HEK293 (cell line): ENCODE data around the gene DDTL.

Source experiments
- CTCF ChIA-PET: fragments of 350-600 bp; formaldehyde crosslinking; extraction: SDS; loops from one replicate; lab custom pipeline; 2021; ENCODE audit warnings: antibody characterized with exemption; lab: Yijun Ruan, JAX
- POLR2A ChIA-PET: fragments of 300-600 bp; formaldehyde crosslinking; extraction: SDS; loops from one replicate; lab custom pipeline; 2020; ENCODE audit warnings: antibody characterized with exemption, inconsistent platforms; lab: Yijun Ruan, JAX
- H3K27ac ChIP-seq: fragments of 200-500 bp; sonication (Bioruptor generic); 2 replicates; pipeline ENCODE4 v1.5.1; 2014; ENCODE audit warnings: low read depth, low read length, control low read depth, inconsistent platforms; ENCODE audit errors: extremely low read depth
- H3K36me3 ChIP-seq, 2 experiments: fragments of 200-500 bp in 1 of 2; sonication (Bioruptor generic) in 1 of 2; 1 replicate in 1 of 2; 2 replicates in 1 of 2; pipeline ENCODE4 v1.5.1; 2014 to 2017; ENCODE audit warnings: inconsistent platforms in 2 of 2, low read length in 2 of 2; ENCODE audit not compliant: control insufficient read depth in 2 of 2, insufficient read depth in 1 of 2
- H3K4me1 ChIP-seq: fragments of 200-500 bp; sonication (Bioruptor generic); 2 replicates; pipeline ENCODE4 v1.5.1; 2014; ENCODE audit warnings: mild to moderate bottlenecking, low read length, inconsistent platforms; ENCODE audit not compliant: control insufficient read depth, insufficient read depth
- H3K4me3 ChIP-seq: 2 replicates; pipeline ENCODE4 v1.5.1; 2011; ENCODE audit warnings: low read depth, mild to moderate bottlenecking, control low read depth, low read length, moderate library complexity
- H3K9me3 ChIP-seq: fragments of 200-500 bp; sonication (Bioruptor generic); 2 replicates; pipeline ENCODE4 v1.5.1; 2014; ENCODE audit warnings: low read depth, low read length, inconsistent platforms; ENCODE audit not compliant: control insufficient read depth, insufficient read depth
- GLIS1 ChIP-seq: fragments of 450-650 bp; formaldehyde crosslinking; IDR thresholded peaks from 2 replicates; pipeline ENCODE4 v1.5.1; 2016; ENCODE audit warnings: missing biosample characterization, missing genetic modification characterization
- KLF7 ChIP-seq: fragments of 450-650 bp; formaldehyde crosslinking; IDR thresholded peaks from 2 replicates; pipeline ENCODE4 v1.5.1; 2016; ENCODE audit warnings: missing biosample characterization, missing genetic modification characterization, borderline replicate concordance
- RBAK ChIP-seq: fragments of 450-650 bp; formaldehyde crosslinking; IDR thresholded peaks from 2 replicates; pipeline ENCODE4 v1.5.1; 2016; ENCODE audit warnings: missing biosample characterization, missing genetic modification characterization
- SALL2 ChIP-seq: fragments of 450-650 bp; formaldehyde crosslinking; IDR thresholded peaks from 2 replicates; pipeline ENCODE4 v1.5.0; 2017; ENCODE audit warnings: missing biosample characterization, mild to moderate bottlenecking, missing genetic modification characterization, borderline replicate concordance
- SCRT2 ChIP-seq: fragments of 450-650 bp; formaldehyde crosslinking; IDR thresholded peaks from 2 replicates; pipeline ENCODE4 v1.5.1; 2016; ENCODE audit warnings: missing biosample characterization, missing genetic modification characterization
- SETDB1 ChIP-seq: IDR thresholded peaks from one replicate; pipeline ENCODE4 v1.6.1; 2017; ENCODE audit warnings: mild to moderate bottlenecking, low read length, moderate library complexity, mixed read lengths; ENCODE audit not compliant: insufficient read length
- ZBTB17 ChIP-seq: fragments of 450-650 bp; formaldehyde crosslinking; IDR thresholded peaks from 2 replicates; pipeline ENCODE4 v1.5.1; 2016; ENCODE audit warnings: missing biosample characterization, missing genetic modification characterization
- ZFP37 ChIP-seq: fragments of 450-650 bp; formaldehyde crosslinking; IDR thresholded peaks from 2 replicates; pipeline ENCODE4 v1.5.1; 2016; ENCODE audit warnings: missing biosample characterization, missing genetic modification characterization
- ZFP69B ChIP-seq: fragments of 450-650 bp; formaldehyde crosslinking; IDR thresholded peaks from 2 replicates; pipeline ENCODE4 v1.5.1; 2016; ENCODE audit warnings: missing biosample characterization, missing genetic modification characterization
- ZNF114 ChIP-seq: fragments of 450-650 bp; formaldehyde crosslinking; IDR thresholded peaks from 2 replicates; pipeline ENCODE4 v1.5.0; 2017; ENCODE audit warnings: missing biosample characterization, missing genetic modification characterization
- ZNF169 ChIP-seq: fragments of 450-650 bp; formaldehyde crosslinking; IDR thresholded peaks from 2 replicates; pipeline ENCODE4 v1.5.1; 2016; ENCODE audit warnings: missing biosample characterization, missing genetic modification characterization
- ZNF19 ChIP-seq: fragments of 450-650 bp; formaldehyde crosslinking; IDR thresholded peaks from 2 replicates; pipeline ENCODE4; 2016; ENCODE audit warnings: missing biosample characterization, missing genetic modification characterization, low read depth
- ZNF214 ChIP-seq: fragments of 450-650 bp; formaldehyde crosslinking; IDR thresholded peaks from 2 replicates; pipeline ENCODE4 v1.5.1; 2017; ENCODE audit warnings: missing biosample characterization, mild to moderate bottlenecking, missing genetic modification characterization, borderline replicate concordance
- ZNF274 ChIP-seq, 2 experiments: fragments of 200-500 bp in 1 of 2; fragments of 450-650 bp in 1 of 2; sonication (Bioruptor generic) in 1 of 2; formaldehyde crosslinking in 1 of 2; IDR thresholded peaks; 2 replicates each; pipeline versions ENCODE4 v1.5.1 to v1.6.1; 2014 to 2016; ENCODE audit warnings: borderline replicate concordance in 1 of 2, inconsistent platforms in 1 of 2, low read length in 1 of 2, missing biosample characterization in 1 of 2, missing genetic modification characterization in 1 of 2
- ZNF391 ChIP-seq: fragments of 450-650 bp; formaldehyde crosslinking; IDR thresholded peaks from 2 replicates; pipeline ENCODE4 v1.5.1; 2016; ENCODE audit warnings: low read depth, missing biosample characterization, missing genetic modification characterization, borderline replicate concordance
- ZNF514 ChIP-seq: fragments of 450-650 bp; formaldehyde crosslinking; IDR thresholded peaks from 2 replicates; pipeline ENCODE4 v1.5.1; 2016; ENCODE audit warnings: missing biosample characterization, missing genetic modification characterization
- ZNF658 ChIP-seq: fragments of 450-650 bp; formaldehyde crosslinking; IDR thresholded peaks from 2 replicates; pipeline ENCODE4; 2016; ENCODE audit warnings: missing biosample characterization, missing genetic modification characterization
- ZNF701 ChIP-seq: fragments of 450-650 bp; formaldehyde crosslinking; IDR thresholded peaks from 2 replicates; pipeline ENCODE4 v1.5.1; 2016; ENCODE audit warnings: missing biosample characterization, missing genetic modification characterization
- ZNF768 ChIP-seq: fragments of 450-650 bp; formaldehyde crosslinking; IDR thresholded peaks from 2 replicates; pipeline ENCODE4 v1.5.1; 2018; ENCODE audit warnings: missing biosample characterization, mild to moderate bottlenecking, missing genetic modification characterization
- ZNF830 ChIP-seq: fragments of 450-650 bp; IDR thresholded peaks from 2 replicates; pipeline ENCODE4 v1.5.0; 2018; ENCODE audit warnings: missing biosample characterization, missing genetic modification characterization, low read depth, mild to moderate bottlenecking, moderate library complexity
- ZXDB ChIP-seq: fragments of 450-650 bp; formaldehyde crosslinking; IDR thresholded peaks from 2 replicates; pipeline ENCODE4 v1.5.1; 2016; ENCODE audit warnings: missing biosample characterization, missing genetic modification characterization
- TF ChIP-seq, protein P1 (sequence below): fragments of 450-650 bp; formaldehyde crosslinking; IDR thresholded peaks from 2 replicates; pipeline ENCODE4 v1.5.1; 2016; ENCODE audit warnings: missing biosample characterization, missing genetic modification characterization
- TF ChIP-seq, protein P2 (sequence below): fragments of 450-650 bp; formaldehyde crosslinking; conservative IDR thresholded peaks from 2 replicates; pipeline ENCODE4 v1.5.1; 2016; ENCODE audit warnings: low read depth, missing biosample characterization, missing genetic modification characterization

Gene DDTL

DNA sequence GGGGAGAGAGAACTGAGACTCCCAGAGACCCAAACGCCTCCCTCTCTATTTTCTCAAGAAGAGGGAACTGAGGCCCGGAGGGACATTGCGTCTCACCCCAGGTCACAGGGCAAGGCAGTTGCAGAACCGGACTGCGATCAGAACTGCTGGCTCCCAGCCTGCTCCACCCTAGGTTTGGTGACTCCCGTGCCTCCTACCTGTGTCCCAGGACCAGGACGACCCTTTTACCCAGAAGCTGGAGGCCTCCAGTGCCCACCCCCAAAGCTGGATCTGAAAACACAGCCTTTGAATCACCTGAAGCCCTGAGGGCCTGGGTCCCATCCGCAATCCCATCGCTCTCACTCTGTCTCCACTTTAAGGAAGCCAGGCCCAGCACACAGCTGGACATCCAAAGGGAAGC, 37.2 kb downstream of the DDTL start:
- POLR2A ChIA-PET: interaction anchor here (0.6 kb wide), 1 partner anchor 480 kb away, joined by 11 read pairs; no protein-coding TSS in a partner anchor
- Histone ChIP-seq H3K4me1 (no peaks in the 10 kb centered on the region), H3K4me3 (no peak overlapping the region), H3K36me3 (no peaks in the 10 kb centered on the region), H3K9me3 (no peaks in the 10 kb centered on the region), H3K27ac (no peak overlapping the region)
- TF ChIP-seq ZNF701 (tag by site-specific recombination): no peak
- TF ChIP-seq ZNF391 (tag by site-specific recombination): no peak
- TF ChIP-seq ZNF514: no peak
- TF ChIP-seq ZNF658 (tag by site-specific recombination): no peak
- TF ChIP-seq ZNF830 (tag by site-specific recombination): no peak
- TF ChIP-seq, protein P1, sequence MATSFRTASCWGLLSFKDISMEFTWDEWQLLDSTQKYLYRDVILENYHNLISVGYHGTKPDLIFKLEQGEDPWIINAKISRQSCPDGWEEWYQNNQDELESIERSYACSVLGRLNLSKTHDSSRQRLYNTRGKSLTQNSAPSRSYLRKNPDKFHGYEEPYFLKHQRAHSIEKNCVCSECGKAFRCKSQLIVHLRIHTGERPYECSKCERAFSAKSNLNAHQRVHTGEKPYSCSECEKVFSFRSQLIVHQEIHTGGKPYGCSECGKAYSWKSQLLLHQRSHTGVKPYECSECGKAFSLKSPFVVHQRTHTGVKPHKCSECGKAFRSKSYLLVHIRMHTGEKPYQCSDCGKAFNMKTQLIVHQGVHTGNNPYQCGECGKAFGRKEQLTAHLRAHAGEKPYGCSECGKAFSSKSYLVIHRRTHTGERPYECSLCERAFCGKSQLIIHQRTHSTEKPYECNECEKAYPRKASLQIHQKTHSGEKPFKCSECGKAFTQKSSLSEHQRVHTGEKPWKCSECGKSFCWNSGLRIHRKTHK (tag by site-specific recombination): no peak
- TF ChIP-seq ZNF768 (tag by site-specific recombination): no peak
- TF ChIP-seq SALL2 (tag by site-specific recombination): no peak
- TF ChIP-seq ZNF19 (tag by site-specific recombination): no peak
- no peak for TF ChIP-seq ZFP69B (tag by site-specific recombination)
- no peak for TF ChIP-seq ZNF114 (tag by site-specific recombination)
- no peak for TF ChIP-seq ZXDB (tag by site-specific recombination)
- no peak for TF ChIP-seq SETDB1
- TF ChIP-seq RBAK (tag by site-specific recombination): no peak
- no peak for TF ChIP-seq ZBTB17 (tag by site-specific recombination)
- TF ChIP-seq, protein P2, sequence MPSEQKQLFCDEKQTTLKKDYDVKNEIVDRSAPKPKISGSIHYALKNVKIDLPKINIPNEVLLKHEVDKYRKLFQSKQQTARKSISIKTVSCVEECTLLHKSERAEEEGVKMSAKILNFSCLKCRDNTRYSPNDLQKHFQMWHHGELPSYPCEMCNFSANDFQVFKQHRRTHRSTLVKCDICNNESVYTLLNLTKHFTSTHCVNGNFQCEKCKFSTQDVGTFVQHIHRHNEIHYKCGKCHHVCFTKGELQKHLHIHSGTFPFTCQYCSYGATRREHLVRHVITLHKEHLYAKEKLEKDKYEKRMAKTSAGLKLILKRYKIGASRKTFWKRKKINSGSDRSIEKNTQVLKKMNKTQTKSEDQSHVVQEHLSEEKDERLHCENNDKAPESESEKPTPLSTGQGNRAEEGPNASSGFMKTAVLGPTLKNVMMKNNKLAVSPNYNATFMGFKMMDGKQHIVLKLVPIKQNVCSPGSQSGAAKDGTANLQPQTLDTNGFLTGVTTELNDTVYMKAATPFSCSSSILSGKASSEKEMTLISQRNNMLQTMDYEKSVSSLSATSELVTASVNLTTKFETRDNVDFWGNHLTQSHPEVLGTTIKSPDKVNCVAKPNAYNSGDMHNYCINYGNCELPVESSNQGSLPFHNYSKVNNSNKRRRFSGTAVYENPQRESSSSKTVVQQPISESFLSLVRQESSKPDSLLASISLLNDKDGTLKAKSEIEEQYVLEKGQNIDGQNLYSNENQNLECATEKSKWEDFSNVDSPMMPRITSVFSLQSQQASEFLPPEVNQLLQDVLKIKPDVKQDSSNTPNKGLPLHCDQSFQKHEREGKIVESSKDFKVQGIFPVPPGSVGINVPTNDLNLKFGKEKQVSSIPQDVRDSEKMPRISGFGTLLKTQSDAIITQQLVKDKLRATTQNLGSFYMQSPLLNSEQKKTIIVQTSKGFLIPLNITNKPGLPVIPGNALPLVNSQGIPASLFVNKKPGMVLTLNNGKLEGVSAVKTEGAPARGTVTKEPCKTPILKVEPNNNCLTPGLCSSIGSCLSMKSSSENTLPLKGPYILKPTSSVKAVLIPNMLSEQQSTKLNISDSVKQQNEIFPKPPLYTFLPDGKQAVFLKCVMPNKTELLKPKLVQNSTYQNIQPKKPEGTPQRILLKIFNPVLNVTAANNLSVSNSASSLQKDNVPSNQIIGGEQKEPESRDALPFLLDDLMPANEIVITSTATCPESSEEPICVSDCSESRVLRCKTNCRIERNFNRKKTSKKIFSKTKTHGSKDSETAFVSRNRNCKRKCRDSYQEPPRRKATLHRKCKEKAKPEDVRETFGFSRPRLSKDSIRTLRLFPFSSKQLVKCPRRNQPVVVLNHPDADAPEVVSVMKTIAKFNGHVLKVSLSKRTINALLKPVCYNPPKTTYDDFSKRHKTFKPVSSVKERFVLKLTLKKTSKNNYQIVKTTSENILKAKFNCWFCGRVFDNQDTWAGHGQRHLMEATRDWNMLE (tag by site-specific recombination): no peak
- no peak for TF ChIP-seq SCRT2 (tag by site-specific recombination)
- no peak for TF ChIP-seq ZNF169 (tag by site-specific recombination)
- CTCF ChIA-PET: interaction anchor here (0.6 to 1.1 kb wide), 2 partner anchors 172 to 1049 kb away, joined by 3 read pairs; no protein-coding TSS in a partner anchor

DNA sequence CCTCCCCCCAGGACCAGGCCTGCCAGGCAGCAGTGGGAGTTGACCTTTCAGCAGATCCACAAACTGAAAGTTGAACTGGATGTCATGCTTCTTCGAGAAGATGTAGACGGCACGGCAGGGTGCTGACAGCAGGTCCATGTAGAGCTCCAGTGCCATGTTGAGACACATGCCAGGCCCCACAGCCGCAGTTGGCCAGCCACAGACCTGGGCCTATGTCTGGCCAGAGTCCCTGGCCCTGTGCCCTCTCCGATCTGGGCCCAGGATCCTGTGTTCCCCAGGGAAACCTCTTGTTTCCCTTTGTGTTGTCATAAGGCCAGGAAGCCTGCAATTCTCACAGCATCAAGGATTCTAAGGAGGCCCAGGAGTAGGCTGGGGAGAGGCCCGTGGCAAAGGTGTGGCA, 38.5 kb downstream of the DDTL start, which contains the start of gene GSTT4:
Gene GSTT4, minus strand, starts transcription at position 253 of the 400 bp plus-strand sequence. Its CDS starts 97 bp downstream, at position 156.
- Histone ChIP-seq H3K4me1 (no peaks in the 10 kb centered on the region), H3K27ac (no peak within 1 kb of the TSS), H3K4me3 (no peak within 1 kb of the TSS), H3K9me3 (no peaks in the 10 kb centered on the region), H3K36me3 (no peaks in the 10 kb centered on the region)
- ChIA-PET POLR2A (no interaction called here), CTCF (no interaction called here)
- no peak for TF ChIP-seq GLIS1 (tag by site-specific recombination)
- no peak for TF ChIP-seq ZFP37 (tag by site-specific recombination)
- TF ChIP-seq, protein P2 (tag by site-specific recombination): no peak
- no peak for TF ChIP-seq ZNF274 (IDR thresholded peaks at IDR 0.05; ENCODE audit: low read length)
- no peak for TF ChIP-seq ZNF274 (tag by site-specific recombination; IDR thresholded peaks at IDR 0.05; ENCODE audit: borderline replicate concordance)
- no peak for TF ChIP-seq ZNF214 (tag by site-specific recombination)
- TF ChIP-seq KLF7 (tag by site-specific recombination): no peak
